ENCODE measurements around the gene WDR54.

DNA sequence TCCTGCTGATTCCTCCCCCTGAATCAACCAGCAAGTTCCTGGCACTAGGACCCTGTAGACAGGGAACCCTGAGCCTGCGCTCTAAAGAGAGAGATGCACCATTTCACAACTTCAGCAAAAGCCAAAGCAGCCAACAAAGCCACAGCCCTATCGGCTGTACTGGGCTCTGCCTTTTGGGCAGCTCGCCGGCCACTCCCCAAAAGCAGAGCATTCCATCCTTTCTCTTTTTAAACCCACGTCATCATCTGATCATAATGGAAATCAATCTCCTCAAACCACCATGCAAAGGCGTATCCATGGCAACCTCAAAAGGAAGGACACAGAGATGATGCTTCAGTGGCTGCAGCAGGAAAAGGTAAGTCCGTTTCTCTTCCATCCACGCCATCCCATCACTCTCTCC is 36.1 kb upstream of the WDR54 start:
- no peak for TF ChIP-seq EZH2 (IDR thresholded peaks at IDR 0.05; ENCODE audit: low read length, unreplicated experiment)
- TF ChIP-seq, protein P1, sequence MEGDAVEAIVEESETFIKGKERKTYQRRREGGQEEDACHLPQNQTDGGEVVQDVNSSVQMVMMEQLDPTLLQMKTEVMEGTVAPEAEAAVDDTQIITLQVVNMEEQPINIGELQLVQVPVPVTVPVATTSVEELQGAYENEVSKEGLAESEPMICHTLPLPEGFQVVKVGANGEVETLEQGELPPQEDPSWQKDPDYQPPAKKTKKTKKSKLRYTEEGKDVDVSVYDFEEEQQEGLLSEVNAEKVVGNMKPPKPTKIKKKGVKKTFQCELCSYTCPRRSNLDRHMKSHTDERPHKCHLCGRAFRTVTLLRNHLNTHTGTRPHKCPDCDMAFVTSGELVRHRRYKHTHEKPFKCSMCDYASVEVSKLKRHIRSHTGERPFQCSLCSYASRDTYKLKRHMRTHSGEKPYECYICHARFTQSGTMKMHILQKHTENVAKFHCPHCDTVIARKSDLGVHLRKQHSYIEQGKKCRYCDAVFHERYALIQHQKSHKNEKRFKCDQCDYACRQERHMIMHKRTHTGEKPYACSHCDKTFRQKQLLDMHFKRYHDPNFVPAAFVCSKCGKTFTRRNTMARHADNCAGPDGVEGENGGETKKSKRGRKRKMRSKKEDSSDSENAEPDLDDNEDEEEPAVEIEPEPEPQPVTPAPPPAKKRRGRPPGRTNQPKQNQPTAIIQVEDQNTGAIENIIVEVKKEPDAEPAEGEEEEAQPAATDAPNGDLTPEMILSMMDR (conservative IDR thresholded peaks at IDR 0.05; ENCODE audit: low read depth, low read length): no peak
